Caco-2 (cell line): Measurements from ENCODE around the gene RNASE9. TPM values are rescaled to one million over a fixed set of nuclear protein-coding genes. Genes with fewer than 3 reads are reported as not detected.

Experiments used
- BruUV-seq: library from RNA; stranded (reverse); fragments of 400-500 nt; replicated peaks from 2 replicates; lab custom pipeline; 2021; lab: Mats Ljungman, UMichigan
- CTCF ChIA-PET: fragments of 300-600 bp; sonication (Branson Sonifier 250); formaldehyde crosslinking; loops from one replicate; lab custom pipeline; 2022; ENCODE audit warnings: antibody characterized with exemption; lab: Charles Lee
- POLR2A ChIA-PET: fragments of 300-600 bp; sonication (Branson Sonifier 250); formaldehyde crosslinking; loops from one replicate; lab custom pipeline; 2022; ENCODE audit warnings: antibody characterized with exemption; lab: Charles Lee
- DNase-seq, 2 experiments: peaks; one replicate each; pipeline versions ENCODE4 v3.0.0 to v3.0.0-alpha.2; 2020 to 2022
- H3K27me3 ChIP-seq: replicated peaks from 2 replicates; pipeline ENCODE4 v1.6.0; 2011; ENCODE audit warnings: low read length; ENCODE audit not compliant: control insufficient read depth, insufficient read depth
- H3K36me3 ChIP-seq: 2 replicates; pipeline ENCODE4 v1.5.1; 2011; ENCODE audit warnings: low read length; ENCODE audit not compliant: control insufficient read depth, insufficient read depth
- H3K4me1 ChIP-seq: fragments of 250-450 bp; sonication (Bioruptor Pico); 2 replicates; pipeline ENCODE4 v1.5.1; 2020; ENCODE audit warnings: mild to moderate bottlenecking
- H3K4me3 ChIP-seq: 2 replicates; pipeline ENCODE4 v1.5.1; 2011; ENCODE audit warnings: low read depth, mild to moderate bottlenecking, control low read depth, low read length
- H3K9me3 ChIP-seq: fragments of 250-450 bp; sonication (Bioruptor Pico); 2 replicates; pipeline ENCODE4 v1.5.1; 2020; ENCODE audit warnings: mild to moderate bottlenecking, moderate library complexity
- H3K27ac Mint-ChIP-seq: one replicate; pipeline ENCODE4 v1.8.0; 2022; ENCODE audit warnings: mixed read lengths; ENCODE audit not compliant: unreplicated experiment
- H3K27me3 Mint-ChIP-seq: one replicate; pipeline ENCODE4 v1.8.0; 2022; ENCODE audit warnings: mixed read lengths; ENCODE audit not compliant: insufficient read depth, unreplicated experiment
- H3K36me3 Mint-ChIP-seq: one replicate; pipeline ENCODE4 v1.8.0; 2022; ENCODE audit warnings: mild to moderate bottlenecking, mixed read lengths; ENCODE audit not compliant: insufficient read depth, unreplicated experiment
- H3K4me1 Mint-ChIP-seq: one replicate; pipeline ENCODE4 v1.8.0; 2022; ENCODE audit warnings: low read depth, mixed read lengths; ENCODE audit not compliant: unreplicated experiment
- H3K4me3 Mint-ChIP-seq: one replicate; pipeline ENCODE4 v1.8.0; 2022; ENCODE audit warnings: mild to moderate bottlenecking, moderate library complexity, mixed read lengths; ENCODE audit not compliant: unreplicated experiment
- H3K9me3 Mint-ChIP-seq: one replicate; pipeline ENCODE4 v1.8.0; 2022; ENCODE audit warnings: mixed read lengths; ENCODE audit not compliant: unreplicated experiment
- CTCF ChIP-seq, 2 experiments: fragments of 200-600 bp in 1 of 2; IDR thresholded peaks; 1 replicate in 1 of 2; 2 replicates in 1 of 2; pipeline versions ENCODE4 v1.5.1 to v1.8.0; 2011 to 2022; ENCODE audit warnings: antibody characterized with exemption in 1 of 2, control low read depth in 1 of 2, inconsistent platforms in 1 of 2, low read depth in 1 of 2, low read length in 1 of 2, mild to moderate bottlenecking in 1 of 2, moderate library complexity in 1 of 2; ENCODE audit not compliant: insufficient read depth in 1 of 2, severe bottlenecking in 1 of 2, unreplicated experiment in 1 of 2
- intact Hi-C: fragments of 100-400 bp; cut with micrococcal nuclease; formaldehyde crosslinking; loops from one replicate; pipeline ENCODE4 v1.10.0; 2022; ENCODE audit not compliant: unreplicated experiment
- total RNA-seq: library from RNA; stranded (reverse); gene quantifications from 2 replicates; pipeline ENCODE4 v1.2.3, GENCODE V29; 2022

The RNASE9 gene
- total RNA-seq, 1 experiment from 2014 or later, result not detected

GRCh38 chr14:20529806-20530205, 31.0 kb downstream of the RNASE9 start:
- Histone ChIP-seq H3K4me3 (no peak overlapping the region), H3K27me3 (no peaks in the 10 kb centered on the region), H3K9me3 (no peaks in the 10 kb centered on the region), H3K36me3 (no peaks in the 10 kb centered on the region), H3K4me1 (no peaks in the 10 kb centered on the region)
- CTCF ChIA-PET, result no interaction called here
- Mint-ChIP-seq H3K36me3 (no peaks in the 10 kb centered on the region), H3K27me3 (peaks cover 26% of the 10 kb centered on the region), H3K4me1 (peaks cover 13% of the 10 kb centered on the region), H3K4me3 (no peak overlapping the region), H3K27ac (no peak overlapping the region), H3K9me3 (no peaks in the 10 kb centered on the region)
- BruUV-seq, result no TSS peak
- POLR2A ChIA-PET, result no interaction called here
- no peak for DNase-seq
- no peak for TF ChIP-seq CTCF (IDR thresholded peaks at IDR 0.05; ENCODE audit: insufficient read depth in 1 of 2, low read depth in 1 of 2, low read length in 1 of 2, severe bottlenecking in 1 of 2, unreplicated experiment in 1 of 2)
- intact Hi-C loops, result loop anchor here (2.0 kb wide), 1 partner anchor 161 kb away; no protein-coding TSS in a partner anchor

GRCh38 chr14:20524027-20524426, 36.8 kb downstream of the RNASE9 start:
- intact Hi-C loops, result no loop called here
- BruUV-seq, result no TSS peak
- Histone ChIP-seq H3K27me3 (no peaks in the 10 kb centered on the region), H3K4me1 (no peaks in the 10 kb centered on the region), H3K4me3 (no peak overlapping the region), H3K9me3 (no peaks in the 10 kb centered on the region), H3K36me3 (no peaks in the 10 kb centered on the region)
- DNase-seq, result no peak
- Mint-ChIP-seq H3K9me3 (no peaks in the 10 kb centered on the region), H3K27ac (no peak overlapping the region), H3K36me3 (no peaks in the 10 kb centered on the region), H3K4me1 (peaks cover 6% of the 10 kb centered on the region), H3K27me3 (peaks cover 11% of the 10 kb centered on the region), H3K4me3 (no peak overlapping the region)
- no peak for TF ChIP-seq CTCF (IDR thresholded peaks at IDR 0.05; ENCODE audit: insufficient read depth in 1 of 2, low read depth in 1 of 2, low read length in 1 of 2, severe bottlenecking in 1 of 2, unreplicated experiment in 1 of 2)
- ChIA-PET CTCF (no interaction called here), POLR2A (no interaction called here)

GRCh38 chr14:20522332-20522731, 38.5 kb downstream of the RNASE9 start:
- Histone ChIP-seq H3K4me3 (no peak overlapping the region), H3K27me3 (no peaks in the 10 kb centered on the region), H3K9me3 (no peaks in the 10 kb centered on the region), H3K36me3 (no peaks in the 10 kb centered on the region), H3K4me1 (no peaks in the 10 kb centered on the region)
- ChIA-PET POLR2A (no interaction called here), CTCF (no interaction called here)
- DNase-seq, result no peak
- Mint-ChIP-seq H3K4me3 (no peak overlapping the region), H3K27ac (no peak overlapping the region), H3K4me1 (no peaks in the 10 kb centered on the region), H3K9me3 (no peaks in the 10 kb centered on the region), H3K36me3 (no peaks in the 10 kb centered on the region), H3K27me3 (peaks cover 3% of the 10 kb centered on the region)
- intact Hi-C loops, result no loop called here
- TF ChIP-seq CTCF (IDR thresholded peaks at IDR 0.05; ENCODE audit: insufficient read depth in 1 of 2, low read depth in 1 of 2, low read length in 1 of 2, severe bottlenecking in 1 of 2, unreplicated experiment in 1 of 2), result no peak
- BruUV-seq, result no TSS peak
